Measurements from ENCODE around the gene BARHL1.
A peak's percentile ranks its signal among the peaks of the same experiment; 100 is the strongest.

DNA sequence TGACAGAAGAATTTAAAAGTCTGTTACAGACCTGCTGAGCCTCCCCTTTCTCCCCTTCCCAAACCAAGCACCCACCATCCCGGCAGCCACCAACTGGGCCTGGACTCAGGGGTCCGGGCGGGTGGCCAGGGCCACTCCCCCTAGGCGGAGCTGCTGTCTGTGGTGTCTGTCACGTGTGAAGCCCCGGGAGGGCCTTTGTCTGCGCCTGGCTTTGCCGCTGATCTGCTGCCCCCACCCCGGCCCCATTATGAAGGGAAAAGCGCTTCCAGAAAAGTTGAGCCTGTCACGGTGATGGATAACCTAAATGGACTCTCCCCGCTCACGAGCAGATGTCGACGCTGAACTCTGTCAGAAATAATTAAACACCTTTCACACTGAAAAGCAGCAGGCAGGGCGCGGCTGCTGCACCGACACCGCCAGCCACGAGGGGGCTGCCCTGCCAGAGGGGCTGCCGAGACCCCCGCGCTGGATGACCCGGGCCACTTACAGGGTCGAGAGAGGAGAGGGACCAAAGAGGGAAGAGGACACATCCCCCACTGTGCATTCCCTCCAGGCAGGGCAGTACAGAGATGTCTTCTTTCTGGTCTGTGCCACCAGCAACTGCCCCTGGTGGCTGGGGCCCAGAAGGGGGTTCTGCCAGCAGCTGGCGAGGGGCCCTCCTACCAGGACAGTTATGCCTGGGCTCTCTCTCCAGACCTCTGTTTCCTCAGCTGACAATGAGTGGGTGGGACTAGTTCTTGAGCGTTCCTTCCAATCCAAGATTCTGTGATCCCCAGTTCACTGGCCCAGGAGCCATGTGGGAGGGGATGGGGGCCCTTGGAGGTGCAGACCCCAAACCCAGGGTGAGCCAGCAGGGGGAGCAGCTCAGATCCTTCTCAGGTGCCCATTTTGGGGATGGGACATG lies 36.0 kb upstream of the BARHL1 start:
- no peak for TF ChIP-seq TAF1 (IDR thresholded peaks at IDR 0.05; ENCODE audit: control insufficient read depth, extremely low read depth, insufficient read depth, low read length, severe bottlenecking)
- TF ChIP-seq ZBED1 (IDR thresholded peaks at IDR 0.05): no peak
- TF ChIP-seq, protein P1, sequence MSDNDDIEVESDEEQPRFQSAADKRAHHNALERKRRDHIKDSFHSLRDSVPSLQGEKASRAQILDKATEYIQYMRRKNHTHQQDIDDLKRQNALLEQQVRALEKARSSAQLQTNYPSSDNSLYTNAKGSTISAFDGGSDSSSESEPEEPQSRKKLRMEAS (CRISPR knock-in tag; IDR thresholded peaks at IDR 0.05): no peak
- TF ChIP-seq ZNF263 (CRISPR knock-in tag; IDR thresholded peaks at IDR 0.05; ENCODE audit: borderline replicate concordance): no peak
- no peak for TF ChIP-seq CHCHD3 (CRISPR knock-in tag; IDR thresholded peaks at IDR 0.05)
- TF ChIP-seq, protein P2, sequence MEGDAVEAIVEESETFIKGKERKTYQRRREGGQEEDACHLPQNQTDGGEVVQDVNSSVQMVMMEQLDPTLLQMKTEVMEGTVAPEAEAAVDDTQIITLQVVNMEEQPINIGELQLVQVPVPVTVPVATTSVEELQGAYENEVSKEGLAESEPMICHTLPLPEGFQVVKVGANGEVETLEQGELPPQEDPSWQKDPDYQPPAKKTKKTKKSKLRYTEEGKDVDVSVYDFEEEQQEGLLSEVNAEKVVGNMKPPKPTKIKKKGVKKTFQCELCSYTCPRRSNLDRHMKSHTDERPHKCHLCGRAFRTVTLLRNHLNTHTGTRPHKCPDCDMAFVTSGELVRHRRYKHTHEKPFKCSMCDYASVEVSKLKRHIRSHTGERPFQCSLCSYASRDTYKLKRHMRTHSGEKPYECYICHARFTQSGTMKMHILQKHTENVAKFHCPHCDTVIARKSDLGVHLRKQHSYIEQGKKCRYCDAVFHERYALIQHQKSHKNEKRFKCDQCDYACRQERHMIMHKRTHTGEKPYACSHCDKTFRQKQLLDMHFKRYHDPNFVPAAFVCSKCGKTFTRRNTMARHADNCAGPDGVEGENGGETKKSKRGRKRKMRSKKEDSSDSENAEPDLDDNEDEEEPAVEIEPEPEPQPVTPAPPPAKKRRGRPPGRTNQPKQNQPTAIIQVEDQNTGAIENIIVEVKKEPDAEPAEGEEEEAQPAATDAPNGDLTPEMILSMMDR (IDR thresholded peaks at IDR 0.05 in 2 of 3, conservative IDR thresholded peaks at IDR 0.05 in 1 of 3; ENCODE audit: insufficient read depth in 2 of 3, low read depth in 1 of 3, low read length in 3 of 3): peak; percentile 24 to 53 (median 47); a peak in 5 of 6 replicates
- TF ChIP-seq HDAC6 (IDR thresholded peaks at IDR 0.05; ENCODE audit: low read depth, low read length): no peak
- TF ChIP-seq ZNF24 (IDR thresholded peaks at IDR 0.05): no peak

Measured in K562 (cell line).